ENCODE measurements around the gene KLF14.

KLF14 gene

GRCh38 chr7:130712416-130712815, 21.6 kb downstream of the KLF14 start:
- no peak for DNase-seq (ENCODE audit: low read depth in 2 of 2)
- no peak for TF ChIP-seq CTCF (IDR thresholded peaks at IDR 0.05; ENCODE audit: low read depth, low read length)
- no peak overlapping the region for H3K4me3 ChIP-seq (replicated peaks in 1 of 2; ENCODE audit: low read depth in 2 of 2, low read length in 2 of 2)

- no peak for TF ChIP-seq CTCF (IDR thresholded peaks at IDR 0.05; ENCODE audit: low read depth, low read length)
- DNase-seq (ENCODE audit: low read depth in 2 of 2), result no peak
- no peak overlapping the region for H3K4me3 ChIP-seq (replicated peaks in 1 of 2; ENCODE audit: low read depth in 2 of 2, low read length in 2 of 2)
Observed at GRCh38 chr7:130708766-130709165, 25.2 kb downstream of the KLF14 start.

GRCh38 chr7:130708001-130708400, 26.0 kb downstream of the KLF14 start:
- no peak overlapping the region for H3K4me3 ChIP-seq (replicated peaks in 1 of 2; ENCODE audit: low read depth in 2 of 2, low read length in 2 of 2)
- DNase-seq (ENCODE audit: low read depth in 2 of 2), result no peak
- no peak for TF ChIP-seq CTCF (IDR thresholded peaks at IDR 0.05; ENCODE audit: low read depth, low read length)

GRCh38 chr7:130703851-130704250, 30.2 kb downstream of the KLF14 start:
- TF ChIP-seq CTCF (IDR thresholded peaks at IDR 0.05; ENCODE audit: low read depth, low read length), result no peak
- no peak overlapping the region for H3K4me3 ChIP-seq (replicated peaks in 1 of 2; ENCODE audit: low read depth in 2 of 2, low read length in 2 of 2)
- no peak for DNase-seq (ENCODE audit: low read depth in 2 of 2)

GRCh38 chr7:130701650-130702049, 32.4 kb downstream of the KLF14 start:
- no peak for TF ChIP-seq CTCF (IDR thresholded peaks at IDR 0.05; ENCODE audit: low read depth, low read length)
- H3K4me3 ChIP-seq (replicated peaks in 1 of 2; ENCODE audit: low read depth in 2 of 2, low read length in 2 of 2), result no peak overlapping the region
- DNase-seq (ENCODE audit: low read depth in 2 of 2), result no peak

GRCh38 chr7:130700760-130701159, 33.2 kb downstream of the KLF14 start:
- H3K4me3 ChIP-seq (replicated peaks in 1 of 2; ENCODE audit: low read depth in 2 of 2, low read length in 2 of 2), result no peak overlapping the region
- no peak for DNase-seq (ENCODE audit: low read depth in 2 of 2)
- TF ChIP-seq CTCF (IDR thresholded peaks at IDR 0.05; ENCODE audit: low read depth, low read length), result no peak

- DNase-seq (ENCODE audit: low read depth in 2 of 2), result peak in 1 of 2 donors; percentile 4
- no peak overlapping the region for H3K4me3 ChIP-seq (replicated peaks in 1 of 2; ENCODE audit: low read depth in 2 of 2, low read length in 2 of 2)
- no peak for TF ChIP-seq CTCF (IDR thresholded peaks at IDR 0.05; ENCODE audit: low read depth, low read length)
Observed at GRCh38 chr7:130699686-130700085, 34.3 kb downstream of the KLF14 start.
